ENCODE measurements around the gene IGDCC3. TPM values are rescaled to one million over a fixed set of nuclear protein-coding genes. Genes with fewer than 3 reads are reported as not detected.

IGDCC3 gene
- polyA plus RNA-seq, 2 of the 4 experiments (the other 2 are of a cell fraction): 0.04 to 0.12 TPM

- TF ChIP-seq HES2 (IDR thresholded peaks at IDR 0.05) (no peak), HDAC2 (IDR thresholded peaks at IDR 0.05) (no peak), CBX8 (IDR thresholded peaks at IDR 0.05) (no peak), POLR2AphosphoS2 (conservative IDR thresholded peaks at IDR 0.05; ENCODE audit: low read length) (no peak), MAZ (IDR thresholded peaks at IDR 0.05; ENCODE audit: borderline replicate concordance, low read depth, low read length) (no peak), NR3C1 (IDR thresholded peaks at IDR 0.05) (no peak), ZSCAN20 (CRISPR knock-in tag; IDR thresholded peaks at IDR 0.05) (no peak), PHF8 (IDR thresholded peaks at IDR 0.05; ENCODE audit: borderline replicate concordance, low read depth) (no peak), BHLHE40 (IDR thresholded peaks at IDR 0.05; ENCODE audit: low read depth, low read length) (no peak), USF2 (IDR thresholded peaks at IDR 0.05) (no peak), ZFP36 (IDR thresholded peaks at IDR 0.05; ENCODE audit: borderline replicate concordance, partially characterized antibody) (no peak), FOSL2 (IDR thresholded peaks at IDR 0.05) (no peak), FOSL2 (CRISPR knock-in tag; IDR thresholded peaks at IDR 0.05) (no peak)
- POLR2A ChIA-PET: no interaction called here
- ATAC-seq (no peak), FAIRE-seq (no peak), DNase-seq (ENCODE audit: low read depth in 1 of 2, low spot score in 1 of 2) (no peak)
- Histone ChIP-seq H3K4me1 (peaks cover under 1% of the 10 kb centered on the region; the same call in 2 of the 3 replicates), H3K4me3 (no peak overlapping the region), H3K9me3 (no peaks in the 10 kb centered on the region), H3K27ac (no peak overlapping the region), H3K4me2 (no peak overlapping the region)
- CTCF ChIA-PET: interaction anchor here (0.6 to 42.0 kb wide), 4 partner anchors 1 to 70 kb away, joined by 3 to 772 read pairs (median 747); partner anchors contain the start of gene IGDCC3
- WGBS (ENCODE audit: missing lambda C conversion rate): 65% methylated on average over 1 of the region's 1 CpG
Measured at GRCh38 chr15:65390447-65390846, 12.6 kb upstream of the IGDCC3 start.

GRCh38 chr15:65389226-65389625 lies 11.4 kb upstream of the IGDCC3 start:
- ChIA-PET POLR2A (no interaction called here), CTCF (interaction anchor here (1.6 to 42.0 kb wide), 4 partner anchors 3 to 76 kb away, joined by 6 to 772 read pairs (median 747); partner anchors contain the start of gene IGDCC3)
- Histone ChIP-seq H3K9me3 (no peaks in the 10 kb centered on the region), H3K4me3 (no peak overlapping the region), H3K27ac (no peak overlapping the region), H3K4me1 (peaks cover 12% of the 10 kb centered on the region; the same call in 2 of the 3 replicates), H3K4me2 (no peak overlapping the region)
- FAIRE-seq: no peak
- no peak for ATAC-seq
- no peak for DNase-seq (ENCODE audit: low read depth in 1 of 2, low spot score in 1 of 2)
- TF ChIP-seq NPAS2 (CRISPR knock-in tag; IDR thresholded peaks at IDR 0.05; ENCODE audit: borderline replicate concordance) (no peak), RAD21 (conservative IDR thresholded peaks at IDR 0.05 in 1 of 2, IDR thresholded peaks at IDR 0.05 in 1 of 2) (no peak), CTCF (IDR thresholded peaks at IDR 0.05) (no peak), CBX2 (IDR thresholded peaks at IDR 0.05; ENCODE audit: borderline replicate concordance, low read depth) (no peak)
- 74% methylated on average over 10 of the region's 10 CpGs for WGBS (ENCODE audit: missing lambda C conversion rate)

GRCh38 chr15:65388306-65389080 lies 10.7 kb upstream of the IGDCC3 start:
- no peaks in the 10 kb centered on the region for H3K9me3 ChIP-seq
- no peak overlapping the region for H3K27ac ChIP-seq
- FAIRE-seq (no peak), ATAC-seq (no peak), DNase-seq (ENCODE audit: low read depth in 1 of 2, low spot score in 1 of 2) (no peak)
- H3K4me1 ChIP-seq: peaks cover 12% of the 10 kb centered on the region; the same call in 2 of the 3 replicates
- TF ChIP-seq RNF2 (IDR thresholded peaks at IDR 0.05; ENCODE audit: borderline replicate concordance, low read depth) (no peak), MYC (IDR thresholded peaks at IDR 0.05; ENCODE audit: borderline replicate concordance, low read length) (no peak), CBX2 (IDR thresholded peaks at IDR 0.05; ENCODE audit: borderline replicate concordance, low read depth) (no peak), USF2 (IDR thresholded peaks at IDR 0.05) (no peak), MAZ (IDR thresholded peaks at IDR 0.05; ENCODE audit: borderline replicate concordance, low read depth, low read length) (no peak), NR3C1 (IDR thresholded peaks at IDR 0.05) (no peak), CTCF (IDR thresholded peaks at IDR 0.05) (no peak)
- POLR2A ChIA-PET: no interaction called here
- WGBS (ENCODE audit: missing lambda C conversion rate): 71% methylated on average over 16 of the region's 17 CpGs
- H3K4me3 ChIP-seq: no peak overlapping the region
- H3K4me2 ChIP-seq: no peak overlapping the region
- CTCF ChIA-PET: interaction anchor here (0.6 to 42.0 kb wide), 5 partner anchors 3 to 78 kb away, joined by 4 to 772 read pairs (median 722); partner anchors contain the start of gene IGDCC3

Data from A549 (cell line).